Erythroblast (primary cell): Measurements from ENCODE around the gene GADD45GIP1.
"Not testable (repeated sequence)": the region's sequence is repeated elsewhere in the genome, so short reads cannot be mapped to it uniquely, and the experiment has no call there.

Source experiments
- DNase-seq, 2 experiments: peaks; one replicate each; lab custom pipeline; 2025; lab: John Stamatoyannopoulos, UW
- GATA1 ChIP-seq: IDR thresholded peaks from 2 replicates; pipeline ENCODE4 v1.6.1; 2011; ENCODE audit warnings: low read depth, mild to moderate bottlenecking, control low read depth, low read length, moderate library complexity
- POLR2A ChIP-seq: IDR thresholded peaks from 2 replicates; pipeline ENCODE4 v1.6.1; 2011; ENCODE audit warnings: mild to moderate bottlenecking, low read length

GADD45GIP1 gene

DNA sequence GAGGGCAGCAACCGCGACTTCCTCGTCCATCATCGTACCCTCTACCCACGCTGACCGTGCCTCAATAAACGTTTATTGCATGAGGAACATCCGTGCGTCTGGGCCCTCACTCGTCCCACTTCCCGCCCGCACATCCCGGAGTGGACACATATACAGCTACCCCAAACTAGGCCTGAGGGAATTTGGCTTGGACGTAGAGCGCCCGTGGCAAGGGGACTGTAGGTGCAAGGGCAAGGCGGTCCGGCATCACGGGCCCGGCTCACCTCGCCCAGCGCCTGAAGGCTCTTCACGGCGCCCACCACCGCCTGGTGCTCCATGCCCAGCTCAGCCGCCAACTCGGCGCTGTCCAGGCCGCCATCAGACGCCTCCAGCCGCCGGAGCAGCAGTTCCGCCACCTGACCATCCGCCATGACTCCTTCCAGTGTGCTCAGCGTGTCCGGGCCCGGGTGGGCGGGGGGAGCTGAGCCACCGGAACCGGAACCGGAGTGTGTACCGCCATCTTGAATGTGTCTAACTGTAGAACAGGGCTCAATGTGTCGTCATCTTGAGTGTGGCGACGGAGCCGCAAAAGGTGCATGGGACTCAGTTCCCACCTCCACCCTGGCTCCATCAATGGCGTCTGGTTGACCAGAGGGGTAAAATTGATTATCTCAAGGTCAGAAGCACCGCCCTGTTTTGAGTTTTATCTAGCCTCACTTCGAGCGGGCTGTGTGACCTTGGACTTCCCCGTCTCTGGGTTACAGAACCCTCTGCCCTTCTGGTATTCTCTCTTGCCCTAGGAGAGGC lies 23.5 kb downstream of the GADD45GIP1 start, which contains the start of gene FARSA:
FARSA (minus strand) TSS at position 425 of the 786 bp plus-strand sequence; CDS start at position 410, 15 bp downstream.
- DNase-seq: peak; percentile 93 to 95
- TF ChIP-seq POLR2A: peak; percentile 85
- TF ChIP-seq GATA1: no peak

DNA sequence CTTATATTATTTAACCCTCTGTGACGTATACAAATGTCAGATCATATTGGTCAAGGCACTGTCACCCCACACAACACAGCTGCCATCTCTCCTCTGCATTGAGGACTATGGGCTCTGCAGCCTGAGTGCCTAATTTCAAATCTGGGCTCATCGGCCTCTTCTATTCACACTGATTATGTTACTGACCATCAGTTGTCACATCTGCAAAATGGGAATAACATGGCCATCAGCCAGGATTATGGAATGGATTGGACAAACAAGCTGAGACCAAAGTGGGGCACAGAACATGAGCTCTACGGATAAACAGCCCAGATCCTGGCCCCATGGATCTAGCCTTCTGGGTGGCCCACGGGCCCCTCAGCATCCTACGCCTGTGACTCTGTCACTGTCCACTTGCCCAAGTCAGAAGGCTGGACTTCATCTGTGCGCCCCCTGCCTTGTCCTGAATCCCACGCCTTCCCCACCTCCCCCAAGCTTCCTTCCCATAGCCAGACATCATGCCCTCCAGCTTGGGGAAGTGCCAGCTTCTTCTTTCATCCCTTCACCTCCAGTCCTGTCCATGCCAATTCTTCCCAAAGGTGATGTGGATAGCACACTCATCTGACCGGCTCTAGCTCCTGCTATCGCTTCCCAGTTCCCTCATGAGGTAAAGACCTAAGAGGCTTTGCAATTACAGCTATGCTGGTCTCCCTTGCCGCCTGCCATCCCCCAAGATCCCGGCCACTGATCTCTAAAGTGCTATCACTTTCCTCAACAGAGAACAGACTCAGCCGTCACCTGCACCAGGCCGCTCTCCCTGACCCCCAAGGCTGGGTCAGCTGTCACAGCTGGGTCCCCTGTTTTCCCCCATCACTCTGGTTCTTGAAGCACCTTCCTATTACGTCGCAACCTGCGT lies 24.4 kb downstream of the GADD45GIP1 start:
- DNase-seq: peak in 1 of 2 experiments; percentile 60
- TF ChIP-seq POLR2A: no peak
- no peak for TF ChIP-seq GATA1

DNA sequence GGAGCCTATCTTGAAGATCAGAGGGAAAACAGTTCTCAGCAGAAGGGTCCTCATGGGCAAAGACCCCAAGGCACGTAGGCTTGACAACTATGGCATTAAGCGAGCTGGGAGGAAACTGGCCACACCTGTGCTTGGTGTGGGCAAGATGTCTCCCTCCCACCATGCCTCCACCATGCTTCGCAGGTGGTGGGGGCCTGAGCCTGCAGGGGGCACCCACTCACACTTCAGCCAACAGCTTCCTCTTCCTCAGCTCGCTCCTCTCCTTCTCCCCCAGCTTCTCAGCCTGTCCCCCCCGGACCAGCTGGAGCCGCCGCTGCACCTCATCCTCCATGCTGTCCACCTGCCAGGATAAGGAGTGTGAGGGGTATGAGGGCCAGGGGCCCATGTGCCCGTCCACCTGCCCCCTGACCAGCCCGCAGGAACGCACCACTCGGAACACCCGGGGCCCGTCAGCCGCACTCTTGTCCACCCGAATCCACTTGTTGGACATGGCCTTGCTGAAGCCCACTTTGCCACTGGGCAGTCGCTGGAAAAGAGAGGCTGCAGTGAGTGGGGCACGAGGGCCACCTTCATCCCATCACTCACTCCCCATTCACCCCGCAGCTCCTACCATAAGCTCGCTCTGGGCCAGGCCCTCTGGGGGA lies 26.9 kb downstream of the GADD45GIP1 start:
- no peak for TF ChIP-seq POLR2A
- no peak for TF ChIP-seq GATA1
- no peak for DNase-seq

DNA sequence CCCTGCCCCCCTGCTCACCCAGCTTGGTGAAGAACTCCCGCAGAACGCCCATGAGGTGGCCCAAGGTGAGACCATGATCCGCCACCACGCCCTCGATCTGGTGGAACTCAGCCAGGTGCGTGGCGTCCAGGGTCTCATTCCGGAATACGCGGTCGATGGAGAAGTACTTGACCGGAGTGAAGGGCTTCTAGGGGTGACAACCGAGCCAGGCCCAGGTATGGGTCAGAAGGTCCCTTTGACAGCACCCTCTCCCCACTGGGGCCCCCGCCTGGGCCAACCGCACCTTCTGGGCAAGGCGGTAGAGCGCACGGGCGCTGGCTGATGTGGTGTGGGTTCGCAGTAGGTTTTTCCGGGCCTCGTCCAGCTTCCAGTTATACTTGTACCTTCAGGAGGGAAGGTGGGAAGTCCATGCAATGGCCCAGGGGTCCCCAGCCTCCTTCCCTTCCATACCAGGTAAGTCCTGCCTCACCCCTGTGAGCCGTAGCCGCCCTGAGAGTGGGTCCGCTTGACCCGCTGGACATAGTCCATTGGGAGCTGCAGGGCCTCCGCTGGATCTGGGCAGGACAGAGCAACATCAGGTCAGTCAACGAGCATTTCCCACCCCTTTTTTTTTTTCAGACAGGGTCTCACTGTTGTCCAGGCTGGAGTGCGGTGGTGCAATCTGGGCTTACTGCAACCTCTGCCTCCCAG lies 32.3 kb downstream of the GADD45GIP1 start:
- DNase-seq: no peak
- TF ChIP-seq GATA1 (no peak), POLR2A (no peak)

DNA sequence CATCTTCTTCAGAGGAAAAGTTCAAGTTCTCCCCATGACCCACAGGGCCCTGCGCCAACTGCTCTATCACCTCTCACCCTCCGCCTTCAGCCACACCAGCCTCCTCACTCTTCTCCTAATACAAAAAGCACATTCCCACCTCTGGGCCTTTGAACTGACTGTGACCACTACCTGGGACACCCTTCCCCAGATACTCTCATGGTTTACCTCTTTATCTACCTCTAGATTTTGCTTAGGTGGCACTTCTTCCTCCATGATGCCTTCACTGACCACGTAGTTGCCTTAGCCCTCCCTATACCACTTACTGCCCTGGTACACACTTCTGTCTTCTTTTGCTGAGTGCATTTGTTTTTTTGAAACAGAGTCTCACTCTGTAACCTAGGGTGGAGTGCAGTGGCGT lies 34.1 kb downstream of the GADD45GIP1 start:
- no peak for DNase-seq
- TF ChIP-seq POLR2A: no peak
- no peak for TF ChIP-seq GATA1

DNA sequence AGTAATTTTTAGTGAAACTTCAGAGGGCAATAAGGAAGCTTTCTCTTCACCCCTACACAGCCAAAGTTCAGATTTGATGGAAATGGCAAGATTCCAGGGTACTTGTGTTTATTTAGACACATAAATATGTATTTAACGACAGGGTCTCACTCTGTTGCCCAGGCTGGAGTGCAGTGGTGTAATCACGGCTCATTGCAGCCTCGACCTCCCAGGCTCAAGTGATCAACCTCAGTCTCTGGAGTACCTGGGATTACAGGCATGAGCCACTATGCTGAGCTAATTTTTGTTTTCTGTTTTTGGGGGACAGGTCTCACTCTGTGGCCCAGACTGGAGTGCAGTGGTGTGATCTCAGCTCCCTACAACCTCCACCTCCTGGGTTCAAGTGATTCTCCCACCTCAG lies 36.0 kb downstream of the GADD45GIP1 start:
- TF ChIP-seq POLR2A (no peak), GATA1 (no peak)
- DNase-seq: no peak

DNA sequence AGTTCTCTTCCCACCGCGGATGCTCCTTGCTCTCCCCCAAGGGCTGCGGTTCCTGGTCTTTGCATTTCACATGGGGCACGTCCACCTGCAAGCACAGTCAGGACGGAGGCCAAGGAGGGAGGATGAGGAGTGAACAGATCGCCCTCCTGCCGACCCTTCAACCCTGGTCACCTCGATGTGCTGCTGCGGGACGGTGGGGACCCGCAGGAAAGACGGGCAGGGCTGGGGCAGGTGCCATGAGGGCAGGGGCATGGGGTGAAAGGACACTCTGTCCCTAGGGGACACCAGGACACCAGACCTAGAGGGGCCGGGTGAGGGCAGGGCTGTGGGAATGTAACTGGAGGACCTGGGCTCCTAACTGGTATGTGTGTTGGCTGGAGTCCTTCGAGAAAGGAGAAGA lies 38.8 kb downstream of the GADD45GIP1 start:
- TF ChIP-seq GATA1 (no peak), POLR2A (no peak)
- no peak for DNase-seq

DNA sequence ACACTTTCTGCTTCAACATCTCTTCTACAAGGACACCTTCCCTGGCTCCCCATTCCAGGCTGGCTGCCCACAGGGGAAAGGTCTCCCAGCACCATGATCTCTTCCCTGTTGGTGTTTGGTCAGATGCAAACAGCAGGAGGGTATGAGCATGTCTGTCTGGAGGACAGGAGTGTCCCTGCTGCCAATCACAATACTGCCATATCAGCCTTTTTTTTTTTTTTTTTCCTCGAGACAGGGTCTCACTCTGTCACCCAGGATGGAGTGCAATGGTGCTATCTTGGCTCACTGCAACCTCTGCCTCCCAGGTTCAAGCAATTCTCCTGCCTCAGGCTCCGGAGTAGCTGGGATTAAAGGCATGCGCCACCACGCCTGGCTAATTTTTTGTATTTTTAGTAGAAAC lies 41.2 kb downstream of the GADD45GIP1 start:
- not testable (repeated sequence) for DNase-seq

DNA sequence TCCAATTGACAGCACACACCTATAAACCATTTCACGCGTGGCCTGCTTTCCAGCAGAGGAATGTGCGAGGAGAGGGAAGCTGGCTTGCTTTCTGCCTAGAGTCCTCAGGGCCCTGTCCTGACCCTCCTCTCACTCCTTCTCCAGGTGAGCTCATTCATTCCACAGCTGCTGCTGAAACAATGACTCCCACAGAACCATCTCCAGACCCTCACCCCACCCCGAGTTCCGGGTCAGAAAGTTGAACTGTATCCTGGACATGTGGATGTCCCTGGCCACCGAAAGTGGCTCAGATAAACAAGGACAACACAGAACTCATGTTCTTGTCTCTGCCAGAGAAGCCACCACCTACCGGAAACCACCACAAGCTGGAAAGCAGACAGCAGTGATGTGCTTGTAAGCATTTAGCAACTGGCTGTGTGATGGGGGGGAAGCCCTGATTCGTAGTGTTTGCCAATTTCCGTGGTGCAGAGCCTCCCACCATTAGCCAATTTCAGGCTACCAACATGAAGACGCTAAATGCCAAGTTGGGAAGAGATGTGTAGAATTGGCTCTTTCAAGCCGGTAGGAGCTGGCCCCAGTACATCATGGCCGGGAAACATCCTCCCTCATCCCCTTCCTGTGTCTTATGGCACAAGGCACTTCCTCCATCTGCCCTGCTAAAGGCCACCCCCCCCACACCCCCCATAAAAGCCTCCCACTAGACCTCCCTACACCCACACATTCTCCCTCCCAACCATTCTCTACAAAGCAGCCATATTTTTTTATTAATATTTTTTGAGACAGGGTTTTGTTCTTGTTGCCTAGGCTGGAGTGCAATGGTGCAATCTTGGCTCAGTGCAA lies 43.0 kb downstream of the GADD45GIP1 start:
- DNase-seq: no peak
- no peak for TF ChIP-seq GATA1
- TF ChIP-seq POLR2A: no peak

DNA sequence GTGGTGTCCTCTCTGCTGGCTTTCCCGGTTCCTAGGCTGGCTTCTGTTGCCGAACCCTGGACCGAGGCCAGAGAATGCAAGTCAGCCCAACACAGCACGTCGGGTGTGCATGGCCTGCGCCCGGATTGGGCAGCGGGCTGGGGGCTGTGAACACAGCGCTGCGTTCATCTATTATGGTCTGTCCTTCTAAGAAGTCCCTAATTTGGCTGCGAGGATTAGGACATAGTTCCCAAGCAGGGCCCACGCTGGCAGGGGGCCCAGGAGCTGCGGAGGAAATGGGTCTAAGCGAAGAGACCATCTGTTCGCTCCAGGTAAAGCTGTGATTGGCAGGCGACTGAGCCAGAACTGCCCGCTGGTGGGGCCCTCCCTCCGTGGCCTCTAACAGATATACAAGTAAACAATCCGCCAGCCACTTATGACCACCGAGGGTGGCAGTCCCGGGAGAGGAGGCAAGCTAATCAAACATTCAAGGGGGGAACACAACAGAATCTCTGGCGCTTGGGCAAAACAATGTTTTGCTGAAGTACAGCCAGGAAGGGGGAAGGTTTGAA lies 43.9 kb downstream of the GADD45GIP1 start:
- no peak for DNase-seq
- TF ChIP-seq POLR2A: no peak
- TF ChIP-seq GATA1: no peak

DNA sequence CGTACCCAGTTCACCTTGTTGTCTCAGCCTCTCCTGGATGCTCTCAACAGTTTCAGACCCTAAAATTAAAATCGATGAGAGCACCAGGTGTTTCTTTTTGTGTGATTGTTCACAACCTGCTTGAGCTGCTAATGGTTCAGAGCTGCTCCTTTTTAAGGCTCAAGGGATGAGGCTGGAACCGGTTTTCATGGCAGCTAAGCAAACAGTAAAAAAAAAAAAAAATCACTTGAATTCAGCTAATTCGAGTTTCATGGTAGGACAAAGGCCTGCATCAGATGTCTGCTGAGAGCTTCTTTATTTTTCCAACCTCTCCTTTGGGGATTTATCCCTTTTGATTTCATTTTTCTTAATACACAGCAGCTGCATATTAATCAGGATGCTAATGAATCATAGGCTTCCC lies 44.5 kb downstream of the GADD45GIP1 start:
- TF ChIP-seq GATA1 (no peak), POLR2A (no peak)
- no peak for DNase-seq

DNA sequence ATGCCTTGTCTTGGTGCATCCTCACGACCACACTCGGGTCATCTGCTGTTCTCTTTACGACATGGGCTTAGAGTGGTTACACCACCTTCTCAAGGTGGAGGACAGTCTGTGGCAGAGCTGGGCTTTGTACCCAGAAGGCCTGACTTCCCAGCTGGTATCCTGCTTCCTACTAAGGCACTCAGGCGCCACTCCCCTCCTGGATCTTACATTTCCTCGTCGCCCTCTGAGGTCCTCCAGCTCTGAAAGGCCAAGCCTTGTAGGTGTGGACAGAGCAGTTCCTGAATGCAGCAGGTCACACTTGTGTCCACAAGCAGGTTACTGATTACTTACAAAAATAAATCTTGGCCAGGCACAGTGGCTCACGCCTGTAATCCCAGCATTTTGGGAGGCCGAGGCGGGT lies 49.9 kb downstream of the GADD45GIP1 start:
- DNase-seq: no peak
- TF ChIP-seq GATA1: no peak
- no peak for TF ChIP-seq POLR2A
